ENCODE results near the gene GRK5.

DNA sequence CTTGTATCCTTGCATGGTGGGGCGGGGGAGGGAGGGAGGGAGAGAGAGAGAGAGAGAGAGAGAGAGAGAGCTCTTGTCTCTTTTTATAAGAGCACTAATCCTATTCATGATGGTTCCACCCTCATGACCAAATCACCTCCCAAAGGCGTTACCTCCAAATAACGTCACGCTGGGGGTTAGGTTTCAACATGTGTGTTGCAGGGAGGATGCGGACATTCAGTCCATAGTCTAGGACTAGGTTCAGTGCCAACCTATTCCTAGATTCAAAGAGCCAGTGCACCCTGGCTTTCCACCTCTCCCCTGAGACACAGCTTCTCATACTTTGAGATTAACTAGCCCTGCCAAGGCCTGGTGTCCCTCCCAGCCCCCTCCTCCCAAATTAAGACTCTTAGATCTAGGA, 123.0 kb downstream of the GRK5 start:
- TF ChIP-seq POLR2AphosphoS5 (IDR thresholded peaks at IDR 0.05; ENCODE audit: borderline replicate concordance, low read depth, low read length) (no peak), EZH2 (IDR thresholded peaks at IDR 0.05) (no peak)
